ENCODE data around the gene ITIH5. TPM values are rescaled to one million over a fixed set of nuclear protein-coding genes. Genes with fewer than 3 reads are reported as not detected.

The ITIH5 gene
- total RNA-seq, 3 donors from 2014 or later, result not detected

DNA sequence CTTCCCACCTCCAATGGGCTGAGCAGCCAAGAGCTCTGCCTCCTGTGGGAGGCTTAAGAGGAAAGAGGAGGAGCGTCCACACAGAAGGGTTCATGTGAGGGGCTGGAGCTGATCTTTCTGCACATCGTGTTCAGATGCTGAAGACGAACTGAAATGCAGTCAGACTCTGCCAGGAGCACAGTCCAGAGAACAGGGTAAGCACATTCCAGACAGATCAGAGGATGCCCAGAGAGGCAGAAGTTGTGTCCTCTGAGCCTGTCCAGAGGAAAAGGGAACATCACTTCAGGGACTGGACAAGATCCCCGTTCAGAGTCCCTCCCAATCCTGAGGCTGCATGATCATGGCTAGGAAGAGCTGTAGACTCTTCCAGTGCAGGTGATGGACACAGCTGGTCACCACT lies 72.9 kb downstream of the ITIH5 start:
- no peaks in the 10 kb centered on the region for H3K4me1 Mint-ChIP-seq (ENCODE audit: low read depth)
- DNase-seq, result no peak
- peaks cover 14% of the 10 kb centered on the region for H3K27me3 Mint-ChIP-seq (ENCODE audit: low read depth)
- no peak for ATAC-seq
- H3K36me3 Mint-ChIP-seq (ENCODE audit: insufficient read depth), result no peaks in the 10 kb centered on the region
- no peaks in the 10 kb centered on the region for H3K9me3 Mint-ChIP-seq
- no peak overlapping the region for H3K4me3 Mint-ChIP-seq

DNA sequence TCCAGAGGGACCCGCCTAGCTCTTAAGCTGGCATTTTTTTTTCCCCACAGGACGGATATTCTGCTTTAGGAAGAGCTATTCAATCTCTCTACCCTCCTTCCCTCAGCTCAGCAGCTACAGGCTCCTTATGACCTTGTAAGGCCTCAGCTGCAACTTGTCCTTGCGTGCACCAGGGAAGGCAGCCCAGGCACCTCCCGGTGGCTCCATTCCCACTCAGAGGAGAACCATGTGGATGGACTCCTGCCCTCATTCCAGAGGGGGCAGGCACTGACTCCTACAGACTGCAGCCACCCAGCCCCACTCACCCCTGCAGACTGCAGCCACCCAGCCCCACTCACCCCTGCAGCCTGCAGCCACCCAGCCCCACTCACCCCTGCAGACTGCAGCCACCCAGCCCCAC lies 73.7 kb downstream of the ITIH5 start:
- peaks cover 14% of the 10 kb centered on the region for H3K27me3 Mint-ChIP-seq (ENCODE audit: low read depth)
- no peaks in the 10 kb centered on the region for H3K4me1 Mint-ChIP-seq (ENCODE audit: low read depth)
- ATAC-seq (no peak), DNase-seq (no peak)
- H3K4me3 Mint-ChIP-seq, result no peak overlapping the region
- H3K9me3 Mint-ChIP-seq, result no peaks in the 10 kb centered on the region
- no peaks in the 10 kb centered on the region for H3K36me3 Mint-ChIP-seq (ENCODE audit: insufficient read depth)

DNA sequence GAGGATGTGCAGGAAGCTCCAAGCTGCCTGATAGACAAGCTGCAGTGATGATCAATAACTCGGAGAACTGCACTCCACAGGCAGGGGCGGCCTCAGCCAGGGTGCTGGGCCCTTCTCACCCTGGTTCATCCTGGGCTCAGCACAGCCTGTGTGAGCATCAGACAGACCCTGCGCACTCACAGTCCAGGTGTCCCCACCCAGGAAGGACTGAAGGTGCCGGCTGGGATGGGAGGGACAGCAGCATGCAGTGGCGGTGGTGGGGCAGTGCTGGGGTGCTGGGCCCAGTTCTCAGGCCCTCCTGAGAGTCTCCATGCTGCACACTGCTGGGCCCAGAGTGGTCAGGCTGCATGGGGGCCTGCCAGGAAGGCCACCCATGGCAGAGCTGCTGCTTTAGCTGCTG lies 74.1 kb downstream of the ITIH5 start:
- no peak for ATAC-seq
- peaks cover 14% of the 10 kb centered on the region for H3K27me3 Mint-ChIP-seq (ENCODE audit: low read depth)
- H3K4me1 Mint-ChIP-seq (ENCODE audit: low read depth), result no peaks in the 10 kb centered on the region

DNA sequence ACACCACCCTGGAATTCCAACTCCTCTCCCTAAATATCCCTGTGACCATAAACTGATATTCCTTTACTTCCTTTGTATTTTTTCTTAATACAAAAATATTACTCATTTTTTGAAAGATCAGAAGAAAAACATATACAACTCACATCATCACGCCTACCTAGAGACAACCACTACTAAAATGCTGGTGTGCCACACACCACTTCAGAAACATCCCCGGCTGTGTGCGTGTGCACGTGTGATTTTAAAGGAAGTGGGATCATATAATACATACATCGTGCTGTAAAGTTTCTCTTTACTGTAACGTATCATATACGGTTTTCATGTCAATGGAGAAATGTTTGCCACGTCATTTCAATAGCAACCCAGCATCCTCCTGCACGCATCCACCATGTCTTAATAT lies 76.5 kb downstream of the ITIH5 start:
- Mint-ChIP-seq H3K9me3 (no peaks in the 10 kb centered on the region), H3K4me3 (no peak overlapping the region), H3K36me3 (ENCODE audit: insufficient read depth) (no peaks in the 10 kb centered on the region), H3K4me1 (ENCODE audit: low read depth) (peaks cover 2% of the 10 kb centered on the region), H3K27me3 (ENCODE audit: low read depth) (peaks cover 8% of the 10 kb centered on the region)
- no peak for ATAC-seq
- DNase-seq, result no peak

More for the DNA sequence above, 74.1 kb downstream of the ITIH5 start:
- Mint-ChIP-seq H3K9me3 (no peaks in the 10 kb centered on the region), H3K4me3 (no peak overlapping the region), H3K36me3 (ENCODE audit: insufficient read depth) (no peaks in the 10 kb centered on the region)
- no peak for DNase-seq

DNA sequence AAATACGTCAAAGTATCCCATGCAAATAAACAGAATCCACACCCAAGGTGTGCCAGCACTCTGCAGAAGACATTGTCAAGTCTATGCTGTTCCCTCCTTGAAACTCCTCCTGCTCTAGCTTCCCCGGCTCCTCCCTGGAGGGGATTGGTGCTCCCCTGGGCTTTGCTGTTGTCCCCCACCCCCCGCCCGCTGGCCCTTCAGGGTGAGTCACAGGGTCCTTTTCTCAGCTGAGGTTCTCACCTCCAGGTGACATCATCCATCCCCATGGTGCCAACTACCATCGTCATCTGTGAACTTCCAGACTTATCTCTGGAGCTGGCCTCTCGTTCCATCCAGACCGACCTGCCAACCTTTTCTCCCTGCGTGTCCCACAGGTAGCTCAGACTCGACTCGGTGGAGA lies 77.0 kb downstream of the ITIH5 start:
- H3K4me3 Mint-ChIP-seq, result no peak overlapping the region
- no peaks in the 10 kb centered on the region for H3K36me3 Mint-ChIP-seq (ENCODE audit: insufficient read depth)
- peaks cover 7% of the 10 kb centered on the region for H3K27me3 Mint-ChIP-seq (ENCODE audit: low read depth)
- ATAC-seq, result no peak
- DNase-seq, result no peak
- peaks cover 3% of the 10 kb centered on the region for H3K4me1 Mint-ChIP-seq (ENCODE audit: low read depth)
- no peaks in the 10 kb centered on the region for H3K9me3 Mint-ChIP-seq

DNA sequence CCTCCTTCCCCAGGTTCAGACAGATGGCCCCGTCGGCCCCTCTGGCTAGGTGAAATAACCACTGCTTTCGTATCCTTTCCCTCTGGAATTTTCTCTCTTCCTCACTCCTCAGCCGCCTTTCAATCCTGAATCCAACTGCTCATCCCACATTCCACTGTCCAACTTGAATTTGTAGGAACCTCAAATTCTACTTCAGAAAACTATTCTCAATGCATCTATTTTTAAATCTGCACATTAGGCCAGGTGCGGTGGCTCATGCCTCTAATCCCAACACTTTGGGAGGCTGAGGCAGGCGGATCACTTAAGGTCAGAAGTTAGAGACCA lies 78.9 kb downstream of the ITIH5 start:
- H3K36me3 Mint-ChIP-seq (ENCODE audit: insufficient read depth), result no peaks in the 10 kb centered on the region
- H3K4me1 Mint-ChIP-seq (ENCODE audit: low read depth), result peaks cover 3% of the 10 kb centered on the region
- DNase-seq, result no peak
- H3K9me3 Mint-ChIP-seq, result no peaks in the 10 kb centered on the region
- H3K27me3 Mint-ChIP-seq (ENCODE audit: low read depth), result peaks cover 4% of the 10 kb centered on the region
- no peak for ATAC-seq
- H3K4me3 Mint-ChIP-seq, result no peak overlapping the region

DNA sequence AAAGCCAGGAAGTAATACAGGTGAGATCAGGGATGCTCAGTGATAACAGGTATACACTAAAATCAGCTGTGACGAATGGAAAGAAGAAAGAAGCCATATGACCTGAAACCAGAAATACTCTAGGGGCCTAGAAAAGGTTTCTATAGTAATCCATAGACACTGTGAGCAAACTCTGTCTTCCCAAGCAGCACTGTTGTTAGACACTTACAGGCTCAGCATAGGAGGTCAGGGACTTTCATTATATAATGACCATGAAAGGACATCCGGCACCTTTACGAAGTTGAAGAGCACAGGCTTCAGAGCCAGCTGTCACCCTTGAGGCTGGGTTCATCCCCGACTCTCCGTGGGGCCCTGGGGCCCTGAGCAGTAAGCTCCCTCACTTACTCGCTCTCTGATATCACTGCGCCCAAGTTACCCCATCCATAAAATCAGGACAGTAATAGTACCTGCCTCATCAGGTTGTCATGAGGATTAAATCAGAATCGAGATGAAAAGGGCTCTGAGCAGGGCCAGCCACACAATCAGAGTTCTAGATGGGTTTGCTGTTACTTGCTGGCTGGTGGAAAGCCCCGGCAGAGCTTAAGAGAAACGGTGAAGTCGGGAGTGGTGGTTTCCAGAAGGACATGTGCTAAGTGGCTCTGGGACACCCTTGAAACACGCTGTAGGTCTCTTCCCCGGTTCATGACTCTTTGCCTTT lies 79.5 kb downstream of the ITIH5 start:
- Mint-ChIP-seq H3K36me3 (ENCODE audit: insufficient read depth) (no peaks in the 10 kb centered on the region), H3K9me3 (no peaks in the 10 kb centered on the region), H3K4me3 (no peak overlapping the region), H3K27me3 (ENCODE audit: low read depth) (peaks cover 4% of the 10 kb centered on the region), H3K4me1 (ENCODE audit: low read depth) (peaks cover 3% of the 10 kb centered on the region)
- DNase-seq (no peak), ATAC-seq (no peak)

DNA sequence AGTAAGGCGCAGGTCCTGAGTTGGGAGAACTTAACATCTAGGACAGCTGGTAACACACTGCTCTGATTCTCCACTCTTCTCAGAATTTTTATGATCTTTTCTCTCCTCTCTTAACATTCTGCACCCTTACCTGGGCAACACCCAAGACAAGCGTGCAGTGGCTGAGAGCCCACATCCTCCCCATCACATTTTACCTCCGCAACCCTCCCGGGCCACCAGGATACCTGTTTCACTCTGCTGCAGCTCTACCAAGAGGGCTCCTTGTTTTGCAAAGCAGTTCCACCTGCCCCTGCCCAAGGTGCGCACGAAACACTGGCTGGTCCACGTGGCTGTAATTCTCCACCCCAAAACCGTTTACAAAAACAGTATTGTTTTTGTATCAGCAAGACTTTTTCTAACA lies 81.5 kb downstream of the ITIH5 start:
- no peak overlapping the region for H3K4me3 Mint-ChIP-seq
- H3K9me3 Mint-ChIP-seq, result no peaks in the 10 kb centered on the region
- peaks cover 3% of the 10 kb centered on the region for H3K4me1 Mint-ChIP-seq (ENCODE audit: low read depth)
- DNase-seq (no peak), ATAC-seq (no peak)
- H3K27me3 Mint-ChIP-seq (ENCODE audit: low read depth), result peaks cover 4% of the 10 kb centered on the region
- H3K36me3 Mint-ChIP-seq (ENCODE audit: insufficient read depth), result no peaks in the 10 kb centered on the region

DNA sequence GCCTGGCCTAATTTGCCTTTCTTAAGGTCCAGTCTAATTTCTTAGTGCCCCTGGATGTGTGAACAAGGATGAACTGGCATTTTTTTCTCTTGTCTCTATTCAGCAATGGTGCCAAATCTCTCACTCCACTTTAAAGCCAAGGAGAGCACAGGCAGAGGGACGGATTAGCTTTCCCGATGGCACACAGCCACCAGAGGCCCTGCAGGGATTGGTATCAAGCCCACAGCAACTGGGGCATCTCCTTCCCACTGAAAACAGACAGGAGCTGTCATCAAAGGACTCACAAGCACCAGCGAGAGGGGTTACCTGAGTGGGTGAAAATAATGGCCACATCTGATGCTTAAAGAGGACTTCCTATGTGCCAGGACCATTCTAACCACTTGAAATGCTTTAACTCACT lies 83.1 kb downstream of the ITIH5 start:
- DNase-seq, result no peak
- peaks cover 3% of the 10 kb centered on the region for H3K4me1 Mint-ChIP-seq (ENCODE audit: low read depth)

DNA sequence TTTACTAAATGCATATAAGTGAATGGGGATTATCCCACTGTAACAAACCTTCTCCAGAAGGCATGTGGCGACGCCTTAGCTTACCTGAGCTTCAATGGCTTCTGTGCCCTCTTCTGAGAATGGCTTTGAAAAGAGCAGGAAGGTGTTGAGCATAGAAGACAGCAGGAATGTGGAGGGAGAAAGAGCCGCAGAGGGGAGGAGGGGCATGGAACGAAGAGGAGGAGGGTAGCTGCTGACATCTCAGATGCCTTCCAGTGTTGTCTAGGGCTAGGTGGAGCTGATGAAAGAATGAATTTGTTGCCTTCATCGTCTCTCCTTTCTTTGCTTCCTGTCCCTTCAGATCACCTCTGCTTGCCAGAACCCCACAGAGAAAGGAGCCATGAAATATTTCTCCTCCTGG lies 86.2 kb downstream of the ITIH5 start:
- Mint-ChIP-seq H3K4me3 (no peak overlapping the region), H3K4me1 (ENCODE audit: low read depth) (peaks cover 3% of the 10 kb centered on the region), H3K27me3 (ENCODE audit: low read depth) (peaks cover 4% of the 10 kb centered on the region), H3K36me3 (ENCODE audit: insufficient read depth) (no peaks in the 10 kb centered on the region), H3K9me3 (no peaks in the 10 kb centered on the region)
- no peak for ATAC-seq
- DNase-seq, result no peak

More for the DNA sequence above, 83.1 kb downstream of the ITIH5 start:
- no peaks in the 10 kb centered on the region for H3K27me3 Mint-ChIP-seq (ENCODE audit: low read depth)
- H3K4me3 Mint-ChIP-seq, result no peak overlapping the region
- H3K36me3 Mint-ChIP-seq (ENCODE audit: insufficient read depth), result no peaks in the 10 kb centered on the region
- no peak for ATAC-seq
- no peaks in the 10 kb centered on the region for H3K9me3 Mint-ChIP-seq

DNA sequence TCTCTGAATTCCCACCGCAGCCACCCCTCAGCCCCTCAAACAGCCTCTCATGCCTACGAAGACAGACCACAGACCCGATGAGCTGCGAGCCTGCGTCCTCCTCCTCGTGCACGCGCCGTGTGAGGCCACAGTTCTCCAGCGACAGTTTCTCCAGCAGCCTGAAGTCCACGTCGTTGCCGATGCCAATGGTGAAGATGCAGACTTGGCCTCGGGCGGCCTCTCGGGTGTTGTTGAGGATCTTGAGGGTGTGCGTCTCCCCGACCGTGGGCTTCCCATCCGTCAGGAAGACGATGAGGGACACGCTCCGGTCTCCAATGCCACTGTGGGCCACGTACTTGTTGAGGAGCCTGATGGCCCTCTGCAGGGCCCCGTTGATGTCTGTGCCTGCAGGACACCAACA lies 87.1 kb downstream of the ITIH5 start:
- H3K36me3 Mint-ChIP-seq (ENCODE audit: insufficient read depth), result no peaks in the 10 kb centered on the region
- no peaks in the 10 kb centered on the region for H3K9me3 Mint-ChIP-seq
- H3K4me1 Mint-ChIP-seq (ENCODE audit: low read depth), result no peaks in the 10 kb centered on the region
- no peak for ATAC-seq
- DNase-seq, result no peak
- H3K27me3 Mint-ChIP-seq (ENCODE audit: low read depth), result peaks cover 4% of the 10 kb centered on the region
- H3K4me3 Mint-ChIP-seq, result no peak overlapping the region

DNA sequence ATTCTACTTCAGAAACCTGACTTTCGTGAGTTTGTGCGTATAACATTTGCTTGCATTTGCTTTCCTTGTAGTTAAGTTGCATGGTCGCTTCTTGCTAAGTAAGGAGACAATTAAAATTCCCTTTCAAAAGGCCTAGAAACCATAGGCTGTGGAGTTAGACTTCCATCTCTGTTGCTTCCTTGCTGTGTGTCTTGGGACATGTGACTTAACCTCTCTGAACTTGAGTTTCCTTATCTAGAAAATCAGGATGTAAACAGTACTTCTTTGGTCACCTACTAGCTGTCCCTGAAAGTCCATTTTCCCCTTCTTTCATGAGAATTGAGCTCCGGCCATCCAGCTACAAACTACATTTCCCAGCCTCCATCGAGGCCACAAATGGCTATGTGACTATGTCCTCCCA lies 89.2 kb downstream of the ITIH5 start:
- Mint-ChIP-seq H3K4me3 (no peak overlapping the region), H3K27me3 (ENCODE audit: low read depth) (peaks cover 4% of the 10 kb centered on the region), H3K9me3 (no peaks in the 10 kb centered on the region), H3K36me3 (ENCODE audit: insufficient read depth) (no peaks in the 10 kb centered on the region), H3K4me1 (ENCODE audit: low read depth) (no peaks in the 10 kb centered on the region)
- DNase-seq (no peak), ATAC-seq (no peak)

DNA sequence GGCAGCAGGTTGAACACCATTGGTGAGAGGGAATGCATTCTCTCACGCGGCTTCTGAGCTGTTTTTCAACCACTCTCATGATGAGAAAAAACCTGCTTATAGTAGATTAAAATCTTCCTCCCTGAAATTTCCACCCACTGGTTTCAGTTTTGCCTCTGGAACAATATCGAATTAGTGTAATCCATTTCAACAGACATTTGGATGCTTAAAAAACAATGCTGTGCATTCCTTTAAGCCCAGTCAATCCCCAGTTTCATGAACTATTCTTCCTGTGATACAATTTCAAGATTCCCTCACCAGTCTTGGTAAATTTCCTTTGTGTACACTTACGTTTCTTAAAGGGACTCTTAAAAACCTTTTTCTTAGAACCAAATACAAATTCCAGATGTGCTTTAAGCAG lies 89.6 kb downstream of the ITIH5 start:
- DNase-seq (no peak), ATAC-seq (no peak)
- H3K27me3 Mint-ChIP-seq (ENCODE audit: low read depth), result peaks cover 4% of the 10 kb centered on the region
- H3K4me3 Mint-ChIP-seq, result no peak overlapping the region
- H3K36me3 Mint-ChIP-seq (ENCODE audit: insufficient read depth), result no peaks in the 10 kb centered on the region
- no peaks in the 10 kb centered on the region for H3K9me3 Mint-ChIP-seq
- no peaks in the 10 kb centered on the region for H3K4me1 Mint-ChIP-seq (ENCODE audit: low read depth)

DNA sequence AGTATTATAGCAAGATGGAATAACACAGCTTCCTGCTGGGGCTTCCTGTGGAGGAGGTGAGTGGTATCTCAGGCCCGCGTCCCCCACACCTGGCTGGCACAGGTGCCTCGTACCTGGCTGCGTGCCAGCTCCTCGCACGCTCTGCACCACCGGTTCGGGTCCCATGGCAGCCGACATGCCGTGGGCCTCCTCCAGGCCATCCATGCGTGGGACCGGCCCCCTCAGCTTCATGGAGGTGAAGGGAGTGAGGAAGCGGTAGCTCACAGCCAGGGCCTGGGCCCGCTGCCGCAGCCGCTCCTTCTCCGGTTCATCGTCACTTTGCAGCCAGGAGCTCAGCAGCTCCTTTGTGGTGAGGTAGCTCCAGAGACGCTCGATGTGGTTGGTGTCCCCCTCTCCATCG lies 90.4 kb downstream of the ITIH5 start:
- Mint-ChIP-seq H3K9me3 (no peaks in the 10 kb centered on the region), H3K36me3 (ENCODE audit: insufficient read depth) (no peaks in the 10 kb centered on the region)

DNA sequence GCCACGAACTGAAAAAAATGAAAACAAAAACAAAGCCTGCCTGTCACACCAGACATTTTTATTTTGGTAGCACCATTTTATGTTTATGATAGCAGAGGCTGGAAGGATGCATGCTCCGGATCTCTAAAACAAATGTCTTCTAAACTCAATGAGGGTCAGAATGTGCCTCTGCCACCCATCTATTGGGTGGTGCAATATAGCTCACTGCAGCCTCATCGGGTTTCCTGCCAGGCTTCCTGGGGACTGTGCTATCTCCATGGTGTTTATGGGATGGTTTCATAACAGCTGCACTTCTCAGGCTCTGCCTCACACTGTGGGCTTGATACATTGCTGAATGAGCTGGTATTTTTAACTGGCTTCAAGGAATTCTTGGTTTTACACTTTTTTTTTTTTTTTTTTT lies 94.4 kb downstream of the ITIH5 start:
- Mint-ChIP-seq H3K4me1 (ENCODE audit: low read depth) (no peaks in the 10 kb centered on the region), H3K27me3 (ENCODE audit: low read depth) (no peaks in the 10 kb centered on the region), H3K9me3 (no peaks in the 10 kb centered on the region), H3K4me3 (no peak overlapping the region), H3K36me3 (ENCODE audit: insufficient read depth) (no peaks in the 10 kb centered on the region)
- DNase-seq (no peak), ATAC-seq (no peak)

More for the DNA sequence above, 90.4 kb downstream of the ITIH5 start:
- DNase-seq (no peak), ATAC-seq (no peak)
- Mint-ChIP-seq H3K4me1 (ENCODE audit: low read depth) (no peaks in the 10 kb centered on the region), H3K27me3 (ENCODE audit: low read depth) (peaks cover 4% of the 10 kb centered on the region), H3K4me3 (no peak overlapping the region)

DNA sequence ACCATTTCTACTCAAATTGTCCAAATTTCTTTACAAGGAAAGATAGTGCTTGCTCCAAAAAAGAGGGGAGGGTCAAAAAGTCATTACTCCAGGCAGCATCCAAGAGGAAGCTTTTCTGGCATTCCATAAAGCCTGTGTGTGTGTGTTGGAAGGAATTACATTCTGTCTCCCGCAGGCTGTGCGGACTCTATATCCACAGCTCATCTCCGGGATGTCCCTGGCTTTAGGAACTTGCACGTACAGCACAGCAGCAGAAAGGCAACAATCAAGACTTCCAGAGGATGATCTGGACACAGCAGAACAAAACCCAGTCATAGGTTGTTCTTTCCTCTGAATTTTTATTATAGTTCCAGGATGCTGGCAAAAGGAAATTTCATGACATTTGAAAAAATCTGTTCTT lies 94.8 kb downstream of the ITIH5 start:
- H3K36me3 Mint-ChIP-seq (ENCODE audit: insufficient read depth), result no peaks in the 10 kb centered on the region
- H3K9me3 Mint-ChIP-seq, result no peaks in the 10 kb centered on the region
- ATAC-seq, result no peak
- H3K4me3 Mint-ChIP-seq, result no peak overlapping the region
- no peaks in the 10 kb centered on the region for H3K4me1 Mint-ChIP-seq (ENCODE audit: low read depth)
- no peaks in the 10 kb centered on the region for H3K27me3 Mint-ChIP-seq (ENCODE audit: low read depth)
- DNase-seq, result no peak

Data from activated T-cell treated with anti-CD3 and anti-CD28 coated beads, Interleukin-2, amount 50 U/mL, for 4 hours (primary cell).